ENCODE results near the gene RNF32.
"Not testable (repeated sequence)": the region's sequence is repeated elsewhere in the genome, so short reads cannot be mapped to it uniquely, and the experiment has no call there.

Gene RNF32

DNA sequence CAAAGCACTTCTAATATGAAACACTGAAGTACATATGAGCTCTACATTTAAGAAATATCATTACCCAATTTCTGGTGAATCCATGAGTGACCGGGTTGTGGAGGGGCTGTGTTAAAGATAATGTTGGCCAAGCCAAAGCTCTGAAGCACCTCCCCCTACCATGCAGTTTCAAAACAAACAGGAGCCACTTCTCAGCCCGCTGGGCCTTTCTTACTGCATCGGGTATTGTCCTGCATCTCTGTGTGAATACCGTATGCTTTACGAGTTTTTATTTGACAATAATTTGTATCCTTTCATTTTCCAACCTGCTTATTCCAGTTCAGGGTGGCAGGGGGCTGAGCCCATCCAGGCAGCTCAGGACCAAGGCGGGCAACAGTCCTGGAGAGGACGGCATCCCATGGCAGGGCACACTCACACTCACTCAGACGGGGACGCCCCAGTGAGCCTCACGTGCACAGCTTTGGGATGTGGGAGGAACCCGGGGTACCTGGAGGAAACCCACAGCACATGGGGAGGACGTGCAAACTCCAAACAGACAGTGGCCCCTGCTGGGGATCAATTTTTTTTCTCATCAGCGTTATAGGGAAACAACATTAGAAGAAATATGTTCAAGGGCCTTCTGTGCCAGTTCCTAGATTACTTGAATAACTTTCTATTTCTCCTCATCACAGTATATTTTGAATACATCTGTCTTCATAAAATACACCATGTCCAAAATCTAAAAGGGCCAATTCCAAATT lies 1.9 kb downstream of the RNF32 start:
- DNase-seq (ENCODE audit: low spot score in 2 of 2) (no peak), ATAC-seq (ENCODE audit: low read depth) (no peak)
- Mint-ChIP-seq H3K4me3 (no peak overlapping the region), H3K4me1 (peaks cover 11% of the 10 kb centered on the region), H3K9me3 (no peaks in the 10 kb centered on the region), H3K27ac (no peak overlapping the region), H3K27me3 (no peaks in the 10 kb centered on the region), H3K36me3 (peaks cover 3% of the 10 kb centered on the region)

- not testable (repeated sequence) for H3K36me3 Mint-ChIP-seq; DNase-seq (ENCODE audit: low spot score in 2 of 2); H3K4me1 Mint-ChIP-seq; ATAC-seq (ENCODE audit: low read depth); H3K27me3 Mint-ChIP-seq; H3K27ac Mint-ChIP-seq; H3K9me3 Mint-ChIP-seq; H3K4me3 Mint-ChIP-seq
Measured at GRCh38 chr7:156647330-156647729, 6.8 kb downstream of the RNF32 start.

DNA sequence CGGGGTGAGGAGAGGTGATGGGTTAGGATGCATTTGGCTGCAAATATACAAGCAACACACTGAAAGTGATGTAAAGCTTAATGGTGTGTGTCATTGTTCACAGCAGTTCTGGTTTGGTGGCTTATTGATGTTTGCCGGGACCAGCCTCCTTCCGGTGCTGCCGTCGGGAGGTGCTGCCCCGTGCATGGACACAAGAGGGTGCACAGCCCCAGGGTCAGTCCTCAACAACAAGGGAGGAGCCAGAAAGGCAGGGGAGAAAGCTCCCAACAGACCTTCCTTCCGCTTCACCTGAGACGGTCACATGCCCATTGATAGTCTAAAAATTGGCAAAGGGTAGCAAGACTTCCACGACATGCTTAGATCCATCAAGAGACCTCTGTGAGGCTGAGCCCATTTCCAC lies 9.5 kb downstream of the RNF32 start:
- no peaks in the 10 kb centered on the region for H3K9me3 Mint-ChIP-seq
- DNase-seq (ENCODE audit: low spot score in 2 of 2) (no peak), ATAC-seq (ENCODE audit: low read depth) (no peak)
- no peak overlapping the region for H3K27ac Mint-ChIP-seq
- H3K36me3 Mint-ChIP-seq: peaks cover 4% of the 10 kb centered on the region
- H3K4me1 Mint-ChIP-seq: no peaks in the 10 kb centered on the region
- no peak overlapping the region for H3K4me3 Mint-ChIP-seq
- H3K27me3 Mint-ChIP-seq: peaks cover 7% of the 10 kb centered on the region

DNA sequence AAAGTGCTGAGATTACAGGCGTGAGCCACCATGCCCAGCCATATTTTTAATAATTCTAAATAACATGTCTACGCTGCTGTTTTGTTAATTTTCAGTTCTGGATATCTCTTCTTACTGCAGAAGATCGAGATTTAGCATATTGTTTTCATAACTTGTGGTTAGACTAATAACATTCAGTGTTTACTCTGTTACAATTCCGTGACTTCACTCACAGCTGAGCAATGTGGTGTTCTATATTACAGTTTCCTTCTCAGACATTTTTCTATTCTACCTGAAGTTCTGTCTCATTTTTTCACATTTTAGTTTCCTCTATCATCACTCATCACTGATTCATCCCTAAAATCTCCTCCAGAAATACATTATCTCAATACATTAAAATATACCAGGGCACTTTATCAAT lies 10.9 kb downstream of the RNF32 start:
- Mint-ChIP-seq H3K4me3 (no peak overlapping the region), H3K36me3 (peaks cover 4% of the 10 kb centered on the region), H3K9me3 (no peaks in the 10 kb centered on the region), H3K27me3 (peaks cover 7% of the 10 kb centered on the region), H3K4me1 (no peaks in the 10 kb centered on the region), H3K27ac (no peak overlapping the region)
- ATAC-seq (ENCODE audit: low read depth) (no peak), DNase-seq (ENCODE audit: low spot score in 2 of 2) (no peak)

DNA sequence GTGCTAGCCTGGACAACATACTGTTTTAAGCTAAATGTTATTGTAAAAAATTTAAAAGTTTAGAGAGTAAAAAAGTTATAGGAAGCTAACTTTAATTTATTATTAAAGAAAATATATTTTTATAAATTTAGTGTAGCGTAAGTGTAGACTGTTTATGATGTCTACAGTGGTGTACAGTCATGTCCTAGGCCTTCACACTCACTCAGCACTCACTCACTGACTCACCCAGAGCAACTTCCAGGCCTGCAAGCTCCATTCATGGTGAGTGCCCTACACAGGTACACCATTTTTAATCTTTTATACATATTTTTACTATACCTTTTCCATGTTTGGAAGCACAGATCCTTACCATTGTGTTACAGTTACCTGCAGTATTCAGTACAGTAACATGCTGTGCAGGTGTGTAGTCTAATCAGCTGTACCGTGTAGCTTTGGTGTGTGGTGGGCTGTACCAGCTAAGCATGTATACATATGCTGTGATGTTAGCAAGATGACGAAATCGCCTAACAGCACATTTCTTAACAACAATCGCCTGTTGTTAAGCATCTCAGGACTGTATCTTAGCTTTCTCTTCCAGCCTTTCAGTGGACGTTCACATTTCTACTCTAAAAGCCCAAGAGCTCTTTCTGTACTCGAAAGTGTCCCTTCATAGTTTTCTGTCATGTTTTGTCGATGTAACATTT lies 12.5 kb downstream of the RNF32 start:
- DNase-seq (ENCODE audit: low spot score in 2 of 2) (no peak), ATAC-seq (ENCODE audit: low read depth) (no peak)
- H3K4me1 Mint-ChIP-seq: no peaks in the 10 kb centered on the region
- H3K27me3 Mint-ChIP-seq: peaks cover 8% of the 10 kb centered on the region
- no peak overlapping the region for H3K27ac Mint-ChIP-seq
- peaks cover 1% of the 10 kb centered on the region for H3K36me3 Mint-ChIP-seq
- no peak overlapping the region for H3K4me3 Mint-ChIP-seq
- H3K9me3 Mint-ChIP-seq: no peaks in the 10 kb centered on the region

DNA sequence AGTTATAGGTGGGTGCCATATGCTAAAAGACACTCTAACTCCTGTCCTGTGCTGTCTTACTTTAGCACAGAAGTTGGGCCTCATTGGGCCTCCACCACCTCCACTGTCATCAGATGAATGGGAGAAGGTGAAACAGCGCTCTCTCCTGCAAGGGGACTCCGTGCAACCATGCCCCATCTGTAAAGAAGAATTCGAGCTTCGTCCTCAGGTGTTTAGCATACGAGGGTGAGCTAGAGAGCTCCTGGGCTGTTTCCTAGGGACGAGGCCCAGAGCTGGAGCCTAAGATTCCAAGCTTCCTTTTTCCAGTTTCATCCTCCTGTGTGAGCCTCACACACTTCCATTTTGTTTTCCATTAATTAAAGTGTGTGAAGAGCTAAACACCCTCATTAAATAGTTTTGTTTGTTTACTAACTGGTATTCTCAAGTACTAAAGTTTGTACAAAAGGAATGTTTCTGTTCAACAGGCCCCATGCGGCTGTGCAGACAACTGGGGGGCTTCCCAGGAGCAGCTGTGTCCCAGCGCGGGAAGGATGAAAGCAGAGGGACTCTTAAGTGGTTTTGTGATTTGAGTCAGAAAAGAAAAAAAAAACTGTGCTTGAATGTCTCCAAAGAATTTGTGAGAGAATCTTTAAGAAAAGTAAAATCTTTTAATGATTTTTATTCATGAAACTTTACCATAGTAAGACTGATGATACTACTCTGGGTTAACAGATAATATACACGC lies 14.1 kb downstream of the RNF32 start:
- H3K27ac Mint-ChIP-seq: no peak overlapping the region
- ATAC-seq (ENCODE audit: low read depth) (no peak), DNase-seq (ENCODE audit: low spot score in 2 of 2) (no peak)
- H3K4me3 Mint-ChIP-seq: no peak overlapping the region
- peaks cover 2% of the 10 kb centered on the region for H3K4me1 Mint-ChIP-seq
- H3K36me3 Mint-ChIP-seq: no peaks in the 10 kb centered on the region
- H3K9me3 Mint-ChIP-seq: no peaks in the 10 kb centered on the region
- H3K27me3 Mint-ChIP-seq: peaks cover 8% of the 10 kb centered on the region

- Mint-ChIP-seq H3K36me3 (no peaks in the 10 kb centered on the region), H3K27me3 (peaks cover 8% of the 10 kb centered on the region), H3K9me3 (no peaks in the 10 kb centered on the region), H3K27ac (no peak overlapping the region), H3K4me1 (peaks cover 2% of the 10 kb centered on the region), H3K4me3 (no peak overlapping the region)
- DNase-seq (ENCODE audit: low spot score in 2 of 2): no peak
- ATAC-seq (ENCODE audit: low read depth): no peak
Measured at GRCh38 chr7:156655251-156655650, 14.7 kb downstream of the RNF32 start.

- Mint-ChIP-seq H3K27me3 (peaks cover 6% of the 10 kb centered on the region), H3K27ac (no peak overlapping the region), H3K36me3 (no peaks in the 10 kb centered on the region), H3K4me3 (no peak overlapping the region), H3K4me1 (peaks cover 2% of the 10 kb centered on the region), H3K9me3 (no peaks in the 10 kb centered on the region)
- ATAC-seq (ENCODE audit: low read depth): no peak
- no peak for DNase-seq (ENCODE audit: low spot score in 2 of 2)
Measured at GRCh38 chr7:156655983-156656382, 15.4 kb downstream of the RNF32 start.

DNA sequence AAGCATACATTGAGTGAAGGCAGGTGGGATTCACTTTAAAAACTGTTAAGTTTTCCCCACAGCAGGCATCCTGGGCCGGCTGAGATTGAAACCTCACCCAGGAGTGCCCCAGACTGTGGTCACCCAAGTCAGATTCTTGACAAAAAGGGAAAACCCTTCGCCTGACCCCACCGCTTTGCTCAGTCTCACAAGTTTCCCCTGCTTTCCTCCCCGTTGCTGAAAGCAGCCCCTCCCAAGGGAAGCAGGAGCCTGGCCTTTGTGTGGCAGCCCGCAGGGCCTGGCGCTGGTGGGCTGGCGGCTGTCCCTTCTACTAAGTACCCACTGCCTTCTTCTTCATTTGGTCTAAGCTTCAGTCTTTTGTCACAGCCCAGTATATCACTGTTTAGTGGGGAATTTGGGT lies 16.0 kb downstream of the RNF32 start:
- ATAC-seq (ENCODE audit: low read depth): no peak
- no peaks in the 10 kb centered on the region for H3K36me3 Mint-ChIP-seq
- peaks cover 6% of the 10 kb centered on the region for H3K27me3 Mint-ChIP-seq
- no peaks in the 10 kb centered on the region for H3K9me3 Mint-ChIP-seq
- DNase-seq (ENCODE audit: low spot score in 2 of 2): no peak
- no peak overlapping the region for H3K4me3 Mint-ChIP-seq
- H3K4me1 Mint-ChIP-seq: peaks cover 2% of the 10 kb centered on the region
- H3K27ac Mint-ChIP-seq: no peak overlapping the region

DNA sequence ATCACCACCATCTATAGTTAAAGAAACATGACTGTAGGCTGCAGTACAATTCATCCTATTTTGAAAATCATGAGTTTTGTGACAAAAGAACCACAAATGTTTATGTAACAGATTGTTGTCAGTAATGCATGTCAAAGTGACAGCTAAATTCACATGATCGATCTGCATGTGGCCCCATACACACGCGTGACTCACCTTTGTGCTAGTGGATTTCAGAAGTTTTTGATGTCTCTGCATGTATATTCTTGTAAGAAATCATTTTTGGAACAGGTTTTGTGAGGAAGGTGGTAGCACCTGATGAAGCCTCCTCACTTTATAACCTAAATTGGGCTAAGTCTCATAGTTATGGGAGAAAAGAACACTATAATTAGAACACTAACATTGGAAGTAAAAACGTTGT lies 17.1 kb downstream of the RNF32 start:
- Mint-ChIP-seq H3K9me3 (no peaks in the 10 kb centered on the region), H3K4me3 (no peak overlapping the region), H3K27ac (no peak overlapping the region), H3K27me3 (peaks cover 1% of the 10 kb centered on the region), H3K36me3 (no peaks in the 10 kb centered on the region), H3K4me1 (peaks cover 2% of the 10 kb centered on the region)
- DNase-seq (ENCODE audit: low spot score in 2 of 2): no peak
- ATAC-seq (ENCODE audit: low read depth): no peak

- H3K9me3 Mint-ChIP-seq: no peaks in the 10 kb centered on the region
- no peak for ATAC-seq (ENCODE audit: low read depth)
- peaks cover 2% of the 10 kb centered on the region for H3K4me1 Mint-ChIP-seq
- no peaks in the 10 kb centered on the region for H3K36me3 Mint-ChIP-seq
- no peak overlapping the region for H3K4me3 Mint-ChIP-seq
- peaks cover 1% of the 10 kb centered on the region for H3K27me3 Mint-ChIP-seq
- DNase-seq (ENCODE audit: low spot score in 2 of 2): no peak
- H3K27ac Mint-ChIP-seq: peak overlapping the region; percentile 28
Measured at GRCh38 chr7:156659203-156659602, 18.6 kb downstream of the RNF32 start.

DNA sequence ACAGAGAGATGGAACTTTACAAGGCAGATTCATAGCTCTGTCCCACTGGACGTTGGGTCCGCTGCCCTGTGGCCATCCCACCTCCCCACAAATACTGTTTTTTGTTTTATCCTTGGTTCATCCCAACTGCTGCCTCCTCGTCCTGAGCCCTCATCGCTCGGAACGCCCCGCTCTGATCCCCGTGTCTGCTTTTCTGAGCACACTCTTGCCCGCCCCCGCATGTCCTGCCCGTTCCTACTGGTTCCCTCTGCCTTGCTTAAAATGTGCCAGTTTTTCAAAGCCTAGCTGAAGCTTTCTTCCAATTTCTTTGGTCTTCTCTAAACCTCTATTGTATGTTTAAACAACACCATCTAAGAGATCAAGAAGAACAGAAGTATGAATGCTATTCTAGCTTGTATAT lies 19.4 kb downstream of the RNF32 start:
- ATAC-seq (ENCODE audit: low read depth): no peak
- no peak for DNase-seq (ENCODE audit: low spot score in 2 of 2)
- H3K9me3 Mint-ChIP-seq: no peaks in the 10 kb centered on the region
- no peaks in the 10 kb centered on the region for H3K36me3 Mint-ChIP-seq
- peaks cover 1% of the 10 kb centered on the region for H3K27me3 Mint-ChIP-seq
- H3K4me3 Mint-ChIP-seq: no peak overlapping the region
- no peak overlapping the region for H3K27ac Mint-ChIP-seq
- H3K4me1 Mint-ChIP-seq: peaks cover 2% of the 10 kb centered on the region

- Mint-ChIP-seq H3K36me3 (no peaks in the 10 kb centered on the region), H3K27ac (no peak overlapping the region), H3K4me3 (no peak overlapping the region), H3K9me3 (no peaks in the 10 kb centered on the region), H3K27me3 (peaks cover 1% of the 10 kb centered on the region), H3K4me1 (peaks cover 2% of the 10 kb centered on the region)
- DNase-seq (ENCODE audit: low spot score in 2 of 2): no peak
- no peak for ATAC-seq (ENCODE audit: low read depth)
Measured at GRCh38 chr7:156661637-156662036, 21.1 kb downstream of the RNF32 start.

DNA sequence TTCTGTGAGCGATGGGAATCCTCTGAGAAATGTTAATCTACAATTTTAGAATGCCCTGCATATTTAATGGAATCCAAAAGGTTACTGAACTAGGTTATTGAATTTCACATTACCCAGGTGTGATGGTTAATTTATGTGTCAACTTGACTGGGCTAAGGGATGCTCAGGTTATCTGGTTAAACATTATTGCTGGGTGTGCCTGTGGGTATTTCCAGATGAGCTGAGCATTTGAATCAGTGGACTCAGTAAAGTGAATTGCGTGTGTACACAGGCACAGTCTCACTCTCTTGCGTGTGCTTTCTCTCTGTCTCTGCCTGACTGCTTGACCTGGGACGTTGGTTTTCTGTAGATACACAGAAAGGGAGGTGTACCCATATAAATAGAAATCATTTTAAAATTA lies 21.7 kb downstream of the RNF32 start:
- no peak for ATAC-seq (ENCODE audit: low read depth)
- Mint-ChIP-seq H3K36me3 (no peaks in the 10 kb centered on the region), H3K27me3 (peaks cover 1% of the 10 kb centered on the region), H3K4me3 (no peak overlapping the region), H3K27ac (no peak overlapping the region), H3K9me3 (no peaks in the 10 kb centered on the region), H3K4me1 (peaks cover 2% of the 10 kb centered on the region)
- no peak for DNase-seq (ENCODE audit: low spot score in 2 of 2)

Measured in memory B cell (primary cell).